Duodenal mucosa (tissue), 2 donors: Measurements from ENCODE around the gene DHX34.
A peak's percentile ranks its signal among the peaks of the same experiment; 100 is the strongest.

Source experiments
- H3K27ac ChIP-seq: one replicate; pipeline ENCODE4 v1.7.0; 2013; ENCODE audit warnings: low read depth, low read length
- H3K27me3 ChIP-seq, 2 donors: one replicate each; pipeline ENCODE4 v1.7.0; 2013; ENCODE audit warnings: low read length in 2 of 2, control low read depth in 1 of 2; ENCODE audit not compliant: insufficient read depth in 2 of 2, control insufficient read depth in 1 of 2
- H3K36me3 ChIP-seq, 2 donors: one replicate each; pipeline ENCODE4 v1.7.0; 2013; ENCODE audit warnings: low read length in 2 of 2, control low read depth in 1 of 2; ENCODE audit not compliant: insufficient read depth in 2 of 2, control insufficient read depth in 1 of 2
- H3K4me1 ChIP-seq, 2 donors: one replicate each; pipeline ENCODE4 v1.7.0; 2013; ENCODE audit warnings: low read length in 2 of 2, control low read depth in 1 of 2; ENCODE audit not compliant: insufficient read depth in 2 of 2, control insufficient read depth in 1 of 2
- H3K4me3 ChIP-seq, 2 donors: one replicate each; pipeline ENCODE4 v1.7.0; 2013; ENCODE audit warnings: low read length in 2 of 2, low read depth in 1 of 2
- H3K9ac ChIP-seq, 2 donors: one replicate each; pipeline ENCODE4 v1.7.0; 2013; ENCODE audit warnings: low read length in 2 of 2, low read depth in 1 of 2
- H3K9me3 ChIP-seq, 2 donors: one replicate each; pipeline ENCODE4 v1.7.0; 2013; ENCODE audit warnings: low read length in 2 of 2, control low read depth in 1 of 2; ENCODE audit not compliant: control insufficient read depth in 1 of 2

The DHX34 gene

GRCh38 chr19:47312366-47313006 is 36.6 kb upstream of the DHX34 start:
- Histone ChIP-seq H3K4me3 (no peak overlapping the region), H3K9ac (no peak overlapping the region), H3K36me3 (no peaks in the 10 kb centered on the region), H3K27ac (no peak overlapping the region), H3K27me3 (no peaks in the 10 kb centered on the region), H3K9me3 (no peaks in the 10 kb centered on the region), H3K4me1 (no peaks in the 10 kb centered on the region)

GRCh38 chr19:47313754-47314295 is 35.3 kb upstream of the DHX34 start:
- no peaks in the 10 kb centered on the region for H3K4me1 ChIP-seq
- no peaks in the 10 kb centered on the region for H3K36me3 ChIP-seq
- H3K27ac ChIP-seq: no peak overlapping the region
- no peaks in the 10 kb centered on the region for H3K9me3 ChIP-seq
- H3K27me3 ChIP-seq: no peaks in the 10 kb centered on the region
- no peak overlapping the region for H3K4me3 ChIP-seq
- no peak overlapping the region for H3K9ac ChIP-seq

- H3K27ac ChIP-seq: no peak overlapping the region
- H3K9me3 ChIP-seq: no peaks in the 10 kb centered on the region
- H3K4me3 ChIP-seq: no peak overlapping the region
- H3K36me3 ChIP-seq: no peaks in the 10 kb centered on the region
- H3K27me3 ChIP-seq: peaks cover 0 to 4% of the 10 kb centered on the region in 2 donors
- no peak overlapping the region for H3K9ac ChIP-seq
- no peaks in the 10 kb centered on the region for H3K4me1 ChIP-seq
These were observed 33.8 kb upstream of the DHX34 start for GRCh38 chr19:47315125-47315821.

- Histone ChIP-seq H3K36me3 (no peaks in the 10 kb centered on the region), H3K4me1 (no peaks in the 10 kb centered on the region), H3K27ac (no peak overlapping the region), H3K9ac (no peak overlapping the region), H3K4me3 (no peak overlapping the region), H3K9me3 (no peaks in the 10 kb centered on the region), H3K27me3 (peaks cover 0 to 4% of the 10 kb centered on the region in 2 donors)
These were observed 32.6 kb upstream of the DHX34 start for GRCh38 chr19:47316513-47316912.

GRCh38 chr19:47319923-47320871 is 28.9 kb upstream of the DHX34 start:
- no peak overlapping the region for H3K27ac ChIP-seq
- H3K36me3 ChIP-seq: no peaks in the 10 kb centered on the region
- no peaks in the 10 kb centered on the region for H3K9me3 ChIP-seq
- H3K4me3 ChIP-seq: no peak overlapping the region
- H3K9ac ChIP-seq: no peak overlapping the region
- peaks cover 0 to 3% of the 10 kb centered on the region in 2 donors for H3K4me1 ChIP-seq
- peaks cover 0 to 4% of the 10 kb centered on the region in 2 donors for H3K27me3 ChIP-seq

GRCh38 chr19:47321630-47322029 is 27.5 kb upstream of the DHX34 start:
- Histone ChIP-seq H3K4me1 (peaks cover 0 to 3% of the 10 kb centered on the region in 2 donors), H3K4me3 (no peak overlapping the region), H3K27ac (no peak overlapping the region), H3K36me3 (no peaks in the 10 kb centered on the region), H3K9me3 (no peaks in the 10 kb centered on the region), H3K27me3 (peaks cover 0 to 4% of the 10 kb centered on the region in 2 donors), H3K9ac (no peak overlapping the region)

- no peak overlapping the region for H3K4me3 ChIP-seq
- no peak overlapping the region for H3K27ac ChIP-seq
- no peaks in the 10 kb centered on the region for H3K36me3 ChIP-seq
- peaks cover 0 to 4% of the 10 kb centered on the region in 2 donors for H3K27me3 ChIP-seq
- no peaks in the 10 kb centered on the region for H3K9me3 ChIP-seq
- H3K4me1 ChIP-seq: peaks cover 0 to 3% of the 10 kb centered on the region in 2 donors
- H3K9ac ChIP-seq: no peak overlapping the region
These were observed 27.1 kb upstream of the DHX34 start for GRCh38 chr19:47322058-47322457.

GRCh38 chr19:47323409-47323808 is 25.7 kb upstream of the DHX34 start:
- no peak overlapping the region for H3K4me3 ChIP-seq
- H3K36me3 ChIP-seq: no peaks in the 10 kb centered on the region
- peak overlapping the region; percentile 20 for H3K27ac ChIP-seq
- H3K9me3 ChIP-seq: no peaks in the 10 kb centered on the region
- H3K4me1 ChIP-seq: peaks cover 0 to 3% of the 10 kb centered on the region in 2 donors
- H3K9ac ChIP-seq: no peak overlapping the region
- H3K27me3 ChIP-seq: peaks cover 0 to 4% of the 10 kb centered on the region in 2 donors

- Histone ChIP-seq H3K9ac (no peak overlapping the region), H3K36me3 (no peaks in the 10 kb centered on the region), H3K4me3 (no peak overlapping the region), H3K4me1 (peaks cover 0 to 3% of the 10 kb centered on the region in 2 donors), H3K9me3 (no peaks in the 10 kb centered on the region), H3K27me3 (peaks cover 0 to 4% of the 10 kb centered on the region in 2 donors), H3K27ac (peak overlapping the region; percentile 11)
These were observed 25.2 kb upstream of the DHX34 start for GRCh38 chr19:47323872-47324271.
